T-helper 1 cell treated with Interleukin-12 subunit alpha and Interleukin-12 subunit beta and Interleukin-4 antibody, amounts not matched to agents 30 μg/mL and 1 μg/mL, for 36 hours (primary cell): ENCODE results near the gene VEGFB.

ENCODE experiments used
- H3K27ac Mint-ChIP-seq: one replicate; pipeline ENCODE4 v1.8.0; 2021; ENCODE audit warnings: mild to moderate bottlenecking, mixed read lengths
- H3K27me3 Mint-ChIP-seq: one replicate; pipeline ENCODE4 v1.8.0; 2021; ENCODE audit warnings: low read depth, mixed read lengths
- H3K36me3 Mint-ChIP-seq: one replicate; pipeline ENCODE4 v1.8.0; 2021; ENCODE audit warnings: low read depth, mixed read lengths
- H3K4me1 Mint-ChIP-seq: one replicate; pipeline ENCODE4 v1.8.0; 2021; ENCODE audit warnings: low read depth, mixed read lengths
- H3K4me3 Mint-ChIP-seq: one replicate; pipeline ENCODE4 v1.8.0; 2021; ENCODE audit warnings: mild to moderate bottlenecking, moderate library complexity, mixed read lengths
- H3K9me3 Mint-ChIP-seq: one replicate; pipeline ENCODE4 v1.8.0; 2021; ENCODE audit warnings: mixed read lengths

VEGFB gene

DNA sequence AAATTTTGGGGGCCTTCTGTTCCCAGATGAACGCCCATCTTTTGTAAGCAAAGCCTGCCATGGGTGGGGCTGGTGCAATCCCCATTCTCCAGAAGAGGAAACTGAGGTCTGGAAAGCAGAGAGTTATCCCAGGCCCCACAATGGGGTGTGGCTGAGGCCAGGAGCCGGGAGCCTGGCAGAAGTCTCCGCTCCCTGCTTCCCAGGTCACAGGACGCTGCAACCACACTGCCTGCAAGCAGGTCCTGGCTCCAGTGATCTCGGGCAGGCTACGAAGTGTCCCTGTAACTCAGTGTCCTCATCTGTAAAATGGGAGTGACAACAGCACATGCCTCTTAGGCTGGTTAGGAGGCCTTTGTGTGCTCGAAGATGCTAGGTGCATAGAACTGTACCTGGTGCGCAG is 18.7 kb downstream of the VEGFB start:
- Mint-ChIP-seq H3K36me3 (peaks cover 5% of the 10 kb centered on the region), H3K4me3 (peak overlapping the region; percentile 28), H3K27ac (no peak overlapping the region), H3K9me3 (no peaks in the 10 kb centered on the region), H3K4me1 (peaks cover 18% of the 10 kb centered on the region), H3K27me3 (no peaks in the 10 kb centered on the region)

DNA sequence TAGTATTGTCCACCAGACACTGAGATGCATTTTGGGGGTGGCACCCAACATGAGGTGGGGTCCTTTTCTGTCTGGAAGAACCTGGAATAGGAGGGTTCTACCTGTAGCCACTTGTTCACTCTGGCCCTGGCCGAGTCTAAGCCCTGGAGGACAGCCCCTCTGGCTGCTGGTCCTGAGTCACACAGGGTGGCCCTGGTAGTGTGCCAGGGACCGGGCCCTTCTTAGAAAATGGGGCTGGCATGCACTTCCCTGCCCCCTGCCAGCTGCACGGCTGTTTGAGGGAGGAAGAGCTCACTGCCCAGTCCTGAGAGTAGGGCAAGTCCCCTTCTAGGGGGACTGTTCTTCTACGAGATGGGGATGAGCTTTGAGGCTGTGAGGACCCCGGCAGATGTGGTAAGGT is 19.1 kb downstream of the VEGFB start:
- Mint-ChIP-seq H3K27ac (no peak overlapping the region), H3K4me3 (peak overlapping the region; percentile 28), H3K9me3 (no peaks in the 10 kb centered on the region), H3K27me3 (no peaks in the 10 kb centered on the region), H3K4me1 (peaks cover 16% of the 10 kb centered on the region), H3K36me3 (peaks cover 5% of the 10 kb centered on the region)

DNA sequence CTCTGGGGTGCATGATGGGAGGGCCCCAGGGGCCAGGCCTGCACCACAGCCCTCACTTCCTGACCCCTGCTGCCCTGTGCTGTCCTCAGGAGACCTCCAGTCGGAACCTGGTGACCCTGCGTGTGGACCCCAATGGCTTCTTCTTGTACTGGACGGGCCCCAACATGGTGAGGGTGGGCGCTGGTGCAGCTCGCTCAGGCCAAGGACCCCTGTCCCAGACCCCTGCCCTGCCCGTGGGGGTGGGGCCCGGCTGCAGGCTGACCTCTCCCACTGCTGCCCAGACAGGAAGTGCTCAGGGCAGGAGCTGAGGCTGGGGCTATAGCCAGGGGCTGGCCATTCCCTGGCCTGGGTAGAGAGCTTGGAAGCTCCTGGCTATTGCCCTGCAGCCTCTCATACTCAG is 19.9 kb downstream of the VEGFB start:
- no peaks in the 10 kb centered on the region for H3K9me3 Mint-ChIP-seq
- H3K27ac Mint-ChIP-seq: no peak overlapping the region

DNA sequence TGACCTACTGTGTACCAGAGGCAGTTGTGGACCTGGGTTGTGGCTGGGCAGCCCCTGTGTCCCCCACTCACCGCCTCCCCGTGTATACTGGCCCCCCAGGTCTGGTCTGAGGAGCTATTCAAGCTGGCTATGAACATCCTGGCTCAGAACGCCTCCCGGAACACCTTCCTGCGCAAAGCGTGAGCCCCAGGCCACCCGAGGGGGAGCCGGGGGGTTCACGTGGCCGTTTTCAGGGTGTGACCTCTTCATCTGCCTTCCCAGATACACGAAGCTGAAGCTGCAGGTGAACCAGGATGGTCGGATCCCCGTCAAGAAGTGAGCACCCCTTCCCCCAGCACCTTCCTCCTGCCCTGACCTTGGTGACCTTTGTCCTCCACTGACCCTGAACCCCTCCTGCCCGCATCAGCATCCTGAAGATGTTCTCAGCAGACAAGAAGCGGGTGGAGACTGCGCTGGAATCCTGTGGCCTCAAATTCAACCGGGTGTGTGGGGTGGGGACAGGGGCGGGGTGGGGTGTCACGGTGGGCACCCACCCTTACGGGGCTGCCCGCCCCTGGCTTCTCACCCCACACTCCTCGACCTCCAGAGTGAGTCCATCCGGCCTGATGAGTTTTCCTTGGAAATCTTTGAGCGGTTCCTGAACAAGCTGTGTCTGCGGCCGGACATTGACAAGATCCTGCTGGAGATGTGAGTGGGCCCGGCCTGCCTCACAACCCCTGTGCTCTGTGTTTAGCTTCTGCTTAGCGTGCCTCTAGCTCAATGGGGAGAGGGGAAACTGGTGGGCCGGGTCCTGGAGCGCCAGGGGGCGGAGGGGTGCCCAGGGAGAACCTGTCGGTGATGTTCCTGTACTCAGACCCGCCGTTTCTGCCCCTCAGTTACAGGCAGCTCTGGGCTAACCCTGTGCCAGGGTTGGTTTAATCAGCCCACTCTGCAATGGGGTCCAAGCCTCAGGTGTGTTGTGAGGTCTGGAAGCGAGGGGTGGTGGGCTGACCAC is 21.0 kb downstream of the VEGFB start:
- Mint-ChIP-seq H3K4me3 (no peak overlapping the region), H3K27ac (no peak overlapping the region), H3K4me1 (peaks cover 14% of the 10 kb centered on the region), H3K9me3 (no peaks in the 10 kb centered on the region), H3K36me3 (peaks cover 14% of the 10 kb centered on the region), H3K27me3 (no peaks in the 10 kb centered on the region)

More for the DNA sequence above, 19.9 kb downstream of the VEGFB start:
- Mint-ChIP-seq H3K27me3 (no peaks in the 10 kb centered on the region), H3K4me3 (no peak overlapping the region), H3K4me1 (peaks cover 16% of the 10 kb centered on the region), H3K36me3 (peaks cover 6% of the 10 kb centered on the region)

DNA sequence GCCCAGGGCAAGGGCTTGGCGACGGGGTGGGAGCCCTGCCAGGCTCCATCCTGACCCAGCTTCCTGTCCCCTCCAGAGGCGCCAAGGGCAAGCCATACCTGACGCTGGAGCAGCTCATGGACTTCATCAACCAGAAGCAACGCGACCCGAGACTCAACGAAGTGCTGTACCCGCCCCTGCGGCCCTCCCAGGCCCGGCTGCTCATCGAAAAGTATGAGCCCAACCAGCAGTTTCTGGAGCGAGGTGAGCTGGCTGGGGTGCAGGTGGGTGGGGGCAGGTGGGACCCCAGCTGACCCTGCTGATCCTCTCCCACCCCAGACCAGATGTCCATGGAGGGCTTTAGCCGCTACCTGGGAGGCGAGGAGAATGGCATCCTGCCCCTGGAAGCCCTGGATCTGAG is 21.9 kb downstream of the VEGFB start:
- Mint-ChIP-seq H3K27ac (no peak overlapping the region), H3K4me3 (no peak overlapping the region), H3K27me3 (no peaks in the 10 kb centered on the region), H3K9me3 (no peaks in the 10 kb centered on the region), H3K36me3 (peaks cover 16% of the 10 kb centered on the region), H3K4me1 (peaks cover 14% of the 10 kb centered on the region)

DNA sequence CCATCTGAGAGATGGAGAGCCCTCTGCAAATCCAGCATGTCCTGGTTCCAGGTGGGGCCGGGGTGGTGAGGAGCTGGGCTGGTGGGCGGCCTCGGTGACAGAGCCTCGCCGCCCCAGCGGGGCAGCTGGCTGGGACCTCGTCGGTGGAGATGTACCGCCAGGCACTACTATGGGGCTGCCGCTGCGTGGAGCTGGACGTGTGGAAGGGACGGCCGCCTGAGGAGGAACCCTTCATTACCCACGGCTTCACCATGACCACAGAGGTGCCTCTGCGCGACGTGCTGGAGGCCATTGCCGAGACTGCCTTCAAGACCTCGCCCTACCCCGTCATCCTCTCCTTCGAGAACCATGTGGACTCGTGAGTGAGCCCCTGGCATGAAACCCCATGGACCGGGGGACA is 24.0 kb downstream of the VEGFB start:
- Mint-ChIP-seq H3K4me3 (no peak overlapping the region), H3K27me3 (no peaks in the 10 kb centered on the region), H3K9me3 (no peaks in the 10 kb centered on the region)

DNA sequence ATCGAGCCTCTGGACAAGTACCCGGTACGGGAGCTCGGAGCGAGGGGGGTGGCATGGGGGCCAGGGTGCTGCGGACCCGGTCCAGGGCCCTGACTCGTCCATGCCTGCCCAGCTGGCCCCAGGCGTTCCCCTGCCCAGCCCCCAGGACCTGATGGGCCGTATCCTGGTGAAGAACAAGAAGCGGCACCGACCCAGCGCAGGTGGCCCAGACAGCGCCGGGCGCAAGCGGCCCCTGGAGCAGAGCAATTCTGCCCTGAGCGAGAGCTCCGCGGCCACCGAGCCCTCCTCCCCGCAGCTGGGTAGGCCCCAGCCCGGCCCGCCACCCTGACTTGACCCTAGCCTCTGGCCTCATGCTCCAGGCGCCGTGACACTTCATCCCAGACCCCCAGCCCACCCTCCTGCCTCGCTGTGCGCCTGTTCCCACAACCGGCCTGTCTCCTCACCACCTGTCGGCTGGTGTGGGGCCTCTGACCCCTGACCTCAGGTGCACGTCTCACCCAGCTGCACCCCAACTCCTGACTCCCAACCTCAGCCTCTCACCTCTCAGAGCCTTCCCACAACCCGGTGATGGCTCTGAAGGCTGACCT is 24.7 kb downstream of the VEGFB start:
- no peak overlapping the region for H3K4me3 Mint-ChIP-seq
- no peaks in the 10 kb centered on the region for H3K9me3 Mint-ChIP-seq
- peaks cover 21% of the 10 kb centered on the region for H3K36me3 Mint-ChIP-seq
- H3K27ac Mint-ChIP-seq: no peak overlapping the region
- peaks cover 6% of the 10 kb centered on the region for H3K4me1 Mint-ChIP-seq
- H3K27me3 Mint-ChIP-seq: no peaks in the 10 kb centered on the region

More for the DNA sequence above, 24.0 kb downstream of the VEGFB start:
- Mint-ChIP-seq H3K27ac (no peak overlapping the region), H3K4me1 (peaks cover 9% of the 10 kb centered on the region), H3K36me3 (peaks cover 21% of the 10 kb centered on the region)

DNA sequence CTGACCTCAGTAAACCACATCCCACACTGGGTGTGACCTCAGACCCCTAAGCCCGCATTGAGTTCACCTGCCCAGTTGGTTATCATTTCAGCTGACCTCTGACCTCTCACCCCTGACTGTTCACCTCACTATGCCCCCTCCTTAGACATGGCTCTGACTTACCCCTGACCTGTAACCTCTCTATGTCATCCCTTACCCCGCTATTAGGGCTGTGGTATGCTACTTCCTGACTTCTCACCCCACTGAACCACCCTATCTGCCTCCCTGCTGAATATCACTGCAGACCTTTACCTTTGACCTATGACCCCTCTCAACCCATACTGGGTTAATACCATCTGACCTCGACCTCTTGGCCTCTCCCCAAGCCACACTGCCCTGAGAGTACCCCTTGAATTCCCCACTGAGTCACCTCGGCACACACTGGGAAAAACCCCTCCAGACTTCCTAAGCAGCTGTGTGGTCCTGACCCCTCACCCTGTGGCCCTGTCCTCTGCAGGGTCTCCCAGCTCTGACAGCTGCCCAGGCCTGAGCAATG is 25.2 kb downstream of the VEGFB start:
- peaks cover 21% of the 10 kb centered on the region for H3K36me3 Mint-ChIP-seq
- no peak overlapping the region for H3K4me3 Mint-ChIP-seq
- peaks cover 6% of the 10 kb centered on the region for H3K4me1 Mint-ChIP-seq
- H3K9me3 Mint-ChIP-seq: no peaks in the 10 kb centered on the region
- H3K27ac Mint-ChIP-seq: peak overlapping the region; percentile 28
- no peaks in the 10 kb centered on the region for H3K27me3 Mint-ChIP-seq

DNA sequence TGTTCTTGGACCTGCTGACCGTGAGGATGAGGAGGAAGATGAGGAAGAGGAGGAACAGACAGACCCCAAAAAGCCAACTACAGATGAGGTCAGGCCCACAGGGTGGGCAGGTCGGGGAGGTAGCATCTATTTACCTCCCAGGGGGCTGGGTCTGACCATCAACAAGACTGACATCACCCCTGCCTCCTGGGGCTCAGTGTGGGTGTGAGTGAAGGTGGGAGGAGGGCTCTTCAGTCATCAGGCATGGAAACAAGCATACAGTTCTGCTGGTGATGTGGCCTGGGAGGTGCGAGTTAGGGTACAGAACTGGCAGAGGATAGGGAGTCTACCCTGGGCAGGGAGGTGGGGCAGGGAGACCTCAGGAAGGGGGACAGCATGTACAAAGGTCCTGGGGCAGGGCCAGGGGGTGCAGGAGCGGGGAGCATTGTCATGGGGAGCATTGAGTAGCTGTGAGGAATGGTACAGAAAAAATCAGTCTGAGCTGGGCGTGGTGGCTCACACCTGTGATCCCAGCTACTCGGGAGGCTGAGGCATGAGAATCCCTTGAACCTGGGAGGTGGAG is 25.8 kb downstream of the VEGFB start:
- Mint-ChIP-seq H3K4me1 (peaks cover 6% of the 10 kb centered on the region), H3K9me3 (no peaks in the 10 kb centered on the region), H3K4me3 (no peak overlapping the region), H3K36me3 (peaks cover 20% of the 10 kb centered on the region), H3K27me3 (no peaks in the 10 kb centered on the region), H3K27ac (peak overlapping the region; percentile 28)

DNA sequence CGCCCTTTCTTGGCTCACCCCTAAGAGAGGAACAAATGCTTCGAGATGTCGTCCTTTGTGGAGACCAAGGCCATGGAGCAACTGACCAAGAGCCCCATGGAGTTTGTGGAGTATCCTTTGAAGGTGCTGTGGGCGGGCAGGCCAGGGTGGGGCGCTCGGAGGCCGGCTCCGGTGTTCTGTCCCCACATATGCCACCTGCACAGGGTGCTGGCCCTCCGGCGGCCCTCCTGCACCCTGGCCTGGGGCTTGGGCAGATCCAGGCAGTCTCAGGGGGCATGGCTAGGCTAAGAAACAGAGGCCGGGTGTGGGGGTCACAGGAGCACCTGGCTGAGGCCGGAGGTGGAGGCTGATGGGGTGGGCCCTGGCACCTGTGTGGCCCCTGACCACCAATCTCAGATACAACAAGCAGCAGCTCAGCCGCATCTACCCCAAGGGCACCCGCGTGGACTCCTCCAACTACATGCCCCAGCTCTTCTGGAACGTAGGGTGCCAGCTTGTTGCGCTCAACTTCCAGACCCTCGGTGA is 27.2 kb downstream of the VEGFB start:
- H3K4me3 Mint-ChIP-seq: no peak overlapping the region
- H3K4me1 Mint-ChIP-seq: peaks cover 6% of the 10 kb centered on the region
- H3K9me3 Mint-ChIP-seq: no peaks in the 10 kb centered on the region
- H3K27ac Mint-ChIP-seq: no peak overlapping the region
- H3K36me3 Mint-ChIP-seq: peaks cover 21% of the 10 kb centered on the region
- H3K27me3 Mint-ChIP-seq: no peaks in the 10 kb centered on the region

DNA sequence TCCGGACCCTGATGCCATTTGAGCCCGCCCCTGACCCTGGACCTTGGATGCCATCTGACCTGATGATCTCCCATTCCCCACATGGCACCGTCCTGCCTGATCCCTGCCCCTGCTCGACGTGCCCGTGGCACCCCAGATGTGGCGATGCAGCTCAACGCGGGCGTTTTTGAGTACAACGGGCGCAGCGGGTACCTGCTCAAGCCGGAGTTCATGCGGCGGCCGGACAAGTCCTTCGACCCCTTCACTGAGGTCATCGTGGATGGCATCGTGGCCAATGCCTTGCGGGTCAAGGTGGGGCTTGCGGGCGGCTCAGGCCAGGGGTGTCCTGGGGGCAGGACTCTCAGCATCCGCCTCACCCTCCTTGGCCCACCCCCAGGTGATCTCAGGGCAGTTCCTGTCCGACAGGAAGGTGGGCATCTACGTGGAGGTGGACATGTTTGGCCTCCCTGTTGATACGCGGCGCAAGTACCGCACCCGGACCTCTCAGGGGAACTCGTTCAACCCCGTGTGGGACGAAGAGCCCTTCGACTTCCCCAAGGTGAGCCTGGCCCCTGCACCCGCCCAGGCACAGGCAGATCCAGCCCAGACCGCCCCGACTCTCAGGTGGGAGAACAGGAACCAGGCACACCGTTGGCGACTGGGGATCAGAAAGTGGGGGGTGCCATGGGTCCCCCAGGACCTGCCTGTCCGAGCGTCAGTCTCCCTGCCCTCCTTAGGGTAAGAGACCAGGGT is 28.1 kb downstream of the VEGFB start:
- Mint-ChIP-seq H3K4me1 (peaks cover 6% of the 10 kb centered on the region), H3K27me3 (no peaks in the 10 kb centered on the region), H3K27ac (no peak overlapping the region), H3K4me3 (no peak overlapping the region), H3K9me3 (no peaks in the 10 kb centered on the region), H3K36me3 (peaks cover 21% of the 10 kb centered on the region)

DNA sequence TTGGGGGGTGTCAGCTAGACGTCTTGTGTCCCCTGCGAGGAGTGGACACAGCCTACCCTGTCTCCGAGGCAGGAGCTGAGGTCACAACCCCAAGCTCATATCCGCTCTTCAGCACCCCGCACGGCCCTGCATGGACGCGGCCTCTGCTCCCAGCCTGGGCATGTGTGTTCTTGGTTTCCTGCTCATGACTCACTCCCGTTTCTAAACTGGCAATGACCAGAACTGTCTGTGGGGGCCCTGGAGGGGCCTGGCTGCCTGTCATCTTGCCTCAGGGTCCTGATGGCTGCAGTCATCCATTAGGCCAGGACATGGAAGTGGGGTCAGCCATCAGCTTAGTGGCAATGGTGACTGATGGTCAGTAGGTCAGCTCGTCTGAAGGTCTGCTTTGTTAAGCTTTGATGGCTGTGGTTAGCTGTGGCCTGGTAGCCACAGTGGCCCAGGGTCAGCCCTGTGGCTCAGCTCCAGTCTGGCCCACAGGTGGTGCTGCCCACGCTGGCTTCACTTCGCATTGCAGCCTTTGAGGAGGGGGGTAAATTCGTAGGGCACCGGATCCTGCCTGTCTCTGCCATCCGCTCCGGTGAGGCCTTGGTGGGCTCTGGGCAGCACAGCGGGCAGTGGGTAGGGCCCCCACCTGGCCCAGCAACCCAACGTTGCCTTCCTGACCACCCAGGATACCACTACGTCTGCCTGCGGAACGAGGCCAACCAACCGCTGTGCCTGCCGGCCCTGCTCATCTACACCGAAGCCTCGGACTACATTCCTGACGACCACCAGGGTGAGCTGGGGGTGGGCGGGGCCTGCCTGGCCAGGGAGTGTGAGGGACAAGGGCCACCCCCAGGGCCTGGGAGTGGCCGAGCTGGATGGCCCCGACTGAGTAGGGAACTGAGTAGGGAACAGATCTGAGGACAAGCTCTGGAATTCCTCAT is 28.9 kb downstream of the VEGFB start:
- H3K27ac Mint-ChIP-seq: no peak overlapping the region
- no peaks in the 10 kb centered on the region for H3K27me3 Mint-ChIP-seq
- peaks cover 18% of the 10 kb centered on the region for H3K36me3 Mint-ChIP-seq
- no peaks in the 10 kb centered on the region for H3K9me3 Mint-ChIP-seq
- no peak overlapping the region for H3K4me3 Mint-ChIP-seq
- H3K4me1 Mint-ChIP-seq: peaks cover 9% of the 10 kb centered on the region

DNA sequence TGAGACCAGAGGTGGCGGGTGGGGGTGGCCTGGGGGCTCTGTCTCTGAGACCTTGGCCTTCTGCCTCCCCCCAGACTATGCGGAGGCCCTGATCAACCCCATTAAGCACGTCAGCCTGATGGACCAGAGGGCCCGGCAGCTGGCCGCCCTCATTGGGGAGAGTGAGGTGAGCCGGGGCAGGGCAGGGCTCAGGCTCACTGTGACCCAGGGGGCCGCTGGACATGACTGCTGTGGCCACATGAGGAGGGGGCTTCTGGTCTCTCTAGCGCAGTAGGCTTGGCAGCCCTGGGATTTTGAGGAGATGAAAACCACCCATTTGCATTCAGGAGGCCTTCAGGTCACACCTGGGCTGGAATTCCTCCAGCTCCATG is 29.5 kb downstream of the VEGFB start:
- Mint-ChIP-seq H3K4me1 (peaks cover 14% of the 10 kb centered on the region), H3K4me3 (no peak overlapping the region), H3K9me3 (no peaks in the 10 kb centered on the region), H3K27ac (no peak overlapping the region), H3K27me3 (no peaks in the 10 kb centered on the region), H3K36me3 (peaks cover 21% of the 10 kb centered on the region)
